Measurements from ENCODE around the gene MAP1LC3A. TPM values are rescaled to one million over a fixed set of nuclear protein-coding genes. Genes with fewer than 3 reads are reported as not detected.
A peak's percentile ranks its signal among the peaks of the same experiment; 100 is the strongest.

The MAP1LC3A gene
- total RNA-seq, 2 experiments from 2014 or later: not detected

DNA sequence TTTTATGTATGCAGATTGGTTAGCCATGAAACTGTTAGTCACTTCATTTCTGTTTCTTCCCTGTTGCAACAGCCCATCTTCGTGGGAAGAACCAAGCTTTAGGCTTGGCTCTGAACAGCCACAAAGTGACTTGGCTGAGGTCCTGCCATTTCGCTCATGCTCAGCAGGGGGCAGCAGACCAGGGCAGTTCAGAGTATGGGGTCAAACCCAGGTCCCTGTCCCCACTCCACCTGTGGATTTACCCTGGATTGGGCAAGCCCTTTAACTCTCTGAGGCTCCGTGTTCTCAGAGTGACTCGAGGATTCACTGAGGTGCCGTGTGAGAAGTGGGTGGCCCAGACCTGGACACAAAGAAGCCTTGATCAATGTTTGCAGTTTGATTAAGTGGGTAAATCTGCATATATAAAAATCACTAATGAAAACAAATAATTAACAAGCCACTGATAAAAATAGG, 19.8 kb upstream of the MAP1LC3A start:
- H2AFZ ChIP-seq (ENCODE audit: low read length): no peak overlapping the region
- no peaks in the 10 kb centered on the region for H3K4me1 ChIP-seq (ENCODE audit: insufficient read depth, low read length, poor library complexity, severe bottlenecking)
- CTCF ChIA-PET (ENCODE audit: unreplicated experiment): no interaction called here
- peak; percentile 64 for DNase-seq (ENCODE audit: low spot score)
- intact Hi-C loops (cut with micrococcal nuclease; ENCODE audit: unreplicated experiment): loop anchor here (1.0 to 5.0 kb wide), 3 partner anchors 170 to 346 kb away; no protein-coding TSS in a partner anchor
- TF ChIP-seq EZH2phosphoT487 (IDR thresholded peaks at IDR 0.05; ENCODE audit: borderline replicate concordance, low read depth, low read length): no peak
- TF ChIP-seq, protein P1, sequence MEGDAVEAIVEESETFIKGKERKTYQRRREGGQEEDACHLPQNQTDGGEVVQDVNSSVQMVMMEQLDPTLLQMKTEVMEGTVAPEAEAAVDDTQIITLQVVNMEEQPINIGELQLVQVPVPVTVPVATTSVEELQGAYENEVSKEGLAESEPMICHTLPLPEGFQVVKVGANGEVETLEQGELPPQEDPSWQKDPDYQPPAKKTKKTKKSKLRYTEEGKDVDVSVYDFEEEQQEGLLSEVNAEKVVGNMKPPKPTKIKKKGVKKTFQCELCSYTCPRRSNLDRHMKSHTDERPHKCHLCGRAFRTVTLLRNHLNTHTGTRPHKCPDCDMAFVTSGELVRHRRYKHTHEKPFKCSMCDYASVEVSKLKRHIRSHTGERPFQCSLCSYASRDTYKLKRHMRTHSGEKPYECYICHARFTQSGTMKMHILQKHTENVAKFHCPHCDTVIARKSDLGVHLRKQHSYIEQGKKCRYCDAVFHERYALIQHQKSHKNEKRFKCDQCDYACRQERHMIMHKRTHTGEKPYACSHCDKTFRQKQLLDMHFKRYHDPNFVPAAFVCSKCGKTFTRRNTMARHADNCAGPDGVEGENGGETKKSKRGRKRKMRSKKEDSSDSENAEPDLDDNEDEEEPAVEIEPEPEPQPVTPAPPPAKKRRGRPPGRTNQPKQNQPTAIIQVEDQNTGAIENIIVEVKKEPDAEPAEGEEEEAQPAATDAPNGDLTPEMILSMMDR (conservative IDR thresholded peaks at IDR 0.05; ENCODE audit: low read length): peak; percentile 94
- H3K4me3 ChIP-seq (ENCODE audit: low read depth, low read length, poor library complexity, severe bottlenecking): no peak overlapping the region
- no peaks in the 10 kb centered on the region for H3K9me2 ChIP-seq (ENCODE audit: insufficient read depth, low read length)
- no TSS peak for BruUV-seq (replicated peaks)
- H4K20me1 ChIP-seq (ENCODE audit: insufficient read depth, low read length): no peaks in the 10 kb centered on the region
- H3K36me3 ChIP-seq (ENCODE audit: insufficient read depth, low read length): peaks cover 55% of the 10 kb centered on the region
- H3K27ac ChIP-seq (ENCODE audit: low read depth, low read length, poor library complexity, severe bottlenecking): no peak overlapping the region
- no peak overlapping the region for H3K4me2 ChIP-seq (ENCODE audit: low read length)
- no peaks in the 10 kb centered on the region for H3K79me2 ChIP-seq (ENCODE audit: insufficient read depth, low read depth, low read length)
- POLR2A ChIA-PET: no interaction called here
- no peaks in the 10 kb centered on the region for H3K9me3 ChIP-seq (ENCODE audit: low read length)

DNA sequence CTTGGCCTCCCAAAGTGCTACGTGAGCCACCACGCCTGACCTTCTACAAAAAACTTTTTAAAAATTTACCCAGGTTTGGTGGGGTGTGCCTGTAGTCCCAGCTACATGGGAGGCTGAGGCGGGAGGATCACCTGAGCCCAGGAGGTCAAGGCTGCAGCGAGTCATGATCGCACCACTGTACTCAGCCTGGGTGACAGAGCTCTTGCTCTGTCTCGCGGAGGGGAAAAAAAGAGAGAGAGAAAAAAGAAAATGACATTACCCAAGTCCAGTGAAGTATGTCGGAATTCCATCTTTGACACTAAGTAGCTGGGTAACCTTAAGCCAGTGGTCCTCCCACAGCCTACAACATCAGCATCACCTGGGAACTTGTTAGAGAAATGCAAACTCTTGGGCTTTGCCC, 18.8 kb upstream of the MAP1LC3A start:
- DNase-seq (ENCODE audit: low spot score): no peak
- Histone ChIP-seq H4K20me1 (ENCODE audit: insufficient read depth, low read length) (no peaks in the 10 kb centered on the region), H3K4me2 (ENCODE audit: low read length) (no peak overlapping the region), H2AFZ (ENCODE audit: low read length) (no peak overlapping the region), H3K36me3 (ENCODE audit: insufficient read depth, low read length) (peaks cover 46% of the 10 kb centered on the region), H3K79me2 (ENCODE audit: insufficient read depth, low read depth, low read length) (no peaks in the 10 kb centered on the region), H3K27ac (ENCODE audit: low read depth, low read length, poor library complexity, severe bottlenecking) (no peak overlapping the region), H3K4me3 (ENCODE audit: low read depth, low read length, poor library complexity, severe bottlenecking) (no peak overlapping the region), H3K9me2 (ENCODE audit: insufficient read depth, low read length) (no peaks in the 10 kb centered on the region), H3K4me1 (ENCODE audit: insufficient read depth, low read length, poor library complexity, severe bottlenecking) (no peaks in the 10 kb centered on the region), H3K9me3 (ENCODE audit: low read length) (no peaks in the 10 kb centered on the region)
- intact Hi-C loops (cut with micrococcal nuclease; ENCODE audit: unreplicated experiment): loop anchor here (5.0 kb wide), 2 partner anchors 228 to 347 kb away; no protein-coding TSS in a partner anchor
- CTCF ChIA-PET (ENCODE audit: unreplicated experiment): no interaction called here
- POLR2A ChIA-PET: no interaction called here
- TF ChIP-seq, protein P1 (conservative IDR thresholded peaks at IDR 0.05; ENCODE audit: low read length): no peak
- TF ChIP-seq EZH2phosphoT487 (IDR thresholded peaks at IDR 0.05; ENCODE audit: borderline replicate concordance, low read depth, low read length): no peak
- no TSS peak for BruUV-seq (replicated peaks)

DNA sequence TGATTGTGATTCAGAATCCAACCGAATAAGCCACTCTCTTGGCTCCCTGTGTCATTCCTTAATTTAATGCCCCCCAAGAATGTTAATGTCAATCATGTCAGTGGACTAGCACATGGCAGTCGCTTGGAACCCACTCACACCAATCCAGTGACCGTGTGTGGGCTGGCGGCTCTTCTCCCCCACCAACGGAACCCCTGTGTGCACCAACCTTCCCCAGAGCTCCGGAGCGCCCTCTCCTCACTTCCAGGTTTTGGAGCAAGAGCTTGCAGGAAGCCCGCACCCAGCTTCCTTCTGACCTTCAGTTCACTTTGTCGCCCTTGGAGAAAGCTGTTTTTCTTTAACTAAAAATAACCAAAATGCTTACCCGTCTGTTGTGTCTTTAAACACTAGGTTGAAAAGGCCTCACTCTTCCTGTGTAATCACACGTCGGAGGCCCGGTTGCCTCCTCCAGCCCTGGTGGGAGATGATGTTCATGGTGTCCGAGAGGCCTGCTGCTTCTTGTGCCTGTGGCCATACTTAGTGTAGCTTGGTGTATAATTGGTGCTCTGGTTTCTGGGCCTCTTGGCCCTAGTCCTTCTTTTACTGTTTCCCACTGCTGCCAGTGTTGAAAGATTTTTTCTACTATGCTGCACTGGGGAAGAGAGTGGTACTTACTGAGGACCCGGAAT, 17.8 kb upstream of the MAP1LC3A start:
- POLR2A ChIA-PET: no interaction called here
- intact Hi-C loops (cut with micrococcal nuclease; ENCODE audit: unreplicated experiment): no loop called here

More for the DNA sequence above, 17.8 kb upstream of the MAP1LC3A start:
- Histone ChIP-seq H3K9me2 (ENCODE audit: insufficient read depth, low read length) (no peaks in the 10 kb centered on the region), H3K27ac (ENCODE audit: low read depth, low read length, poor library complexity, severe bottlenecking) (no peak overlapping the region), H3K36me3 (ENCODE audit: insufficient read depth, low read length) (peaks cover 36% of the 10 kb centered on the region), H2AFZ (ENCODE audit: low read length) (no peak overlapping the region), H4K20me1 (ENCODE audit: insufficient read depth, low read length) (no peaks in the 10 kb centered on the region), H3K4me3 (ENCODE audit: low read depth, low read length, poor library complexity, severe bottlenecking) (no peak overlapping the region), H3K4me1 (ENCODE audit: insufficient read depth, low read length, poor library complexity, severe bottlenecking) (no peaks in the 10 kb centered on the region), H3K4me2 (ENCODE audit: low read length) (no peak overlapping the region), H3K79me2 (ENCODE audit: insufficient read depth, low read depth, low read length) (no peaks in the 10 kb centered on the region), H3K9me3 (ENCODE audit: low read length) (no peaks in the 10 kb centered on the region)
- CTCF ChIA-PET (ENCODE audit: unreplicated experiment): no interaction called here
- TF ChIP-seq EZH2phosphoT487 (IDR thresholded peaks at IDR 0.05; ENCODE audit: borderline replicate concordance, low read depth, low read length): no peak
- TF ChIP-seq, protein P1 (conservative IDR thresholded peaks at IDR 0.05; ENCODE audit: low read length): no peak
- DNase-seq (ENCODE audit: low spot score): no peak
- BruUV-seq (replicated peaks): no TSS peak
